HG02943 (cell line): ENCODE results near the gene POMT1.
"Not testable (repeated sequence)": the region's sequence is repeated elsewhere in the genome, so short reads cannot be mapped to it uniquely, and the experiment has no call there.

Source experiments
- ATAC-seq: cut with Tn5 transposase; IDR thresholded peaks from one replicate; pipeline ENCODE4 v1.9.1; 2021; ENCODE audit warnings: mild to moderate bottlenecking, low read depth, moderate library complexity; ENCODE audit not compliant: unreplicated experiment

POMT1 gene, protein sequence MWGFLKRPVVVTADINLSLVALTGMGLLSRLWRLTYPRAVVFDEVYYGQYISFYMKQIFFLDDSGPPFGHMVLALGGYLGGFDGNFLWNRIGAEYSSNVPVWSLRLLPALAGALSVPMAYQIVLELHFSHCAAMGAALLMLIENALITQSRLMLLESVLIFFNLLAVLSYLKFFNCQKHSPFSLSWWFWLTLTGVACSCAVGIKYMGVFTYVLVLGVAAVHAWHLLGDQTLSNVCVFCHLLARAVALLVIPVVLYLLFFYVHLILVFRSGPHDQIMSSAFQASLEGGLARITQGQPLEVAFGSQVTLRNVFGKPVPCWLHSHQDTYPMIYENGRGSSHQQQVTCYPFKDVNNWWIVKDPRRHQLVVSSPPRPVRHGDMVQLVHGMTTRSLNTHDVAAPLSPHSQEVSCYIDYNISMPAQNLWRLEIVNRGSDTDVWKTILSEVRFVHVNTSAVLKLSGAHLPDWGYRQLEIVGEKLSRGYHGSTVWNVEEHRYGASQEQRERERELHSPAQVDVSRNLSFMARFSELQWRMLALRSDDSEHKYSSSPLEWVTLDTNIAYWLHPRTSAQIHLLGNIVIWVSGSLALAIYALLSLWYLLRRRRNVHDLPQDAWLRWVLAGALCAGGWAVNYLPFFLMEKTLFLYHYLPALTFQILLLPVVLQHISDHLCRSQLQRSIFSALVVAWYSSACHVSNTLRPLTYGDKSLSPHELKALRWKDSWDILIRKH

DNA sequence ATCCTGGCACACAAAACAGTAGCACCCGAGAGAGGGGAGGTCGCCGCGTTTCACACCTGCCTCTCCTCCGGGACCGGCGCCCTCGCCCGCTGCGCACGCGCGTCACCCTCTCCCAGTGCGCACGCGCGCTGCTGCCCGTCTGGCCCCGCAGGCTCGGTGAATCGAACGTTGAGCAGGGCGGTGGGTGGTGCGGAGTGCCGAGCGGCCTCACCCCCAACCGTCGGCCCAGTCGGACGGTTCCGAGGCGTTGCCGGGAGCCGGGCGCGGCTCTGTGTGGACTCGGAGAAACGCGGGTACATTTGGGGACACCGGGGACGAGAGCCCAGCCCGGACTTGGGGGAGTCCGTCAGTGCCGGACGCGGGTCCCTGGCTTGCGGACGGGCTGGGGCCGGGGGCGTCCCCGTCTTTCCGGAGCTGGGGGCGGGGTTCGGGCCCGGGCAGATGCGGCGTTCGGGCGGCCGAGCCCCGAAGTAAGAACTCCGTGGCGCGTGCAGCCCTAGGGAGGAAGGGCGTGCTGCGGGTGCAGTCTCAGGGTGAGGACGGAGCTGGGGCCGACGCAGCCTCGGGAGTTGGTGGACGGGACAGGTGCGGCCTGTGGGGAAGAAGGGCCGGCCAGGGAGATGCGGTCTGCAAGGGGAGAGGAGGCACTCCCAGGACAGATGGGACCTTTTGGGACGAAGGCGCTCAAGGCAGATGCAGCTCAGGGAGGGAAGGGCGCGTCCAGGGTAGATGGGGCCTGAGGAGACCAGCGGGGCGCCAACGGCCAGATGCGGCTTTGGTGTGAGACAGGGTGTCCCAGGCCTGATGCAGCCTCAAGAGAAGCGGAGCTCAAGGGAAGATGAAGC, at the start of gene POMT1:
POMT1 (plus strand) TSS at position 138 of the 845 bp plus-strand sequence. CDS start 1,301 bp downstream, outside the sequence.
- peak; percentile 75 for ATAC-seq

DNA sequence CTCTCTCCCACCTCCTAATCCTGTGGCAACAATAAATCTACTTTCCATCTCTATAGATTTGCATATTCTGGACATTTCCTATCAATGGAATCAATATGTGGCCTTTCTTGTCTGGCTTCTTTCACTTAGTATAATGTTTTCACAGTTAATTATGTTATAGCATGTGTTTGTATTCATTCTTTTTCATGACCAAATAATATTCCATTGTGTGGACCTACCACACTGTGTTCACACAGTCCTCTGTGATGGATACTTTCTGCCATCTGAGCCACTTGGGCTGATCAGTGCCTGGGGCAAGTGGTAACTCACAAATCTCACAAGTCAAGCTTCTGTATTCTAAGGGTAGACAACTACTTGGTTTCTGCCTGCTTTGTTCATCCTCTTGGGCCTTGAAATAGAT, 48.7 kb upstream of the POMT1 start:
- ATAC-seq: no peak

DNA sequence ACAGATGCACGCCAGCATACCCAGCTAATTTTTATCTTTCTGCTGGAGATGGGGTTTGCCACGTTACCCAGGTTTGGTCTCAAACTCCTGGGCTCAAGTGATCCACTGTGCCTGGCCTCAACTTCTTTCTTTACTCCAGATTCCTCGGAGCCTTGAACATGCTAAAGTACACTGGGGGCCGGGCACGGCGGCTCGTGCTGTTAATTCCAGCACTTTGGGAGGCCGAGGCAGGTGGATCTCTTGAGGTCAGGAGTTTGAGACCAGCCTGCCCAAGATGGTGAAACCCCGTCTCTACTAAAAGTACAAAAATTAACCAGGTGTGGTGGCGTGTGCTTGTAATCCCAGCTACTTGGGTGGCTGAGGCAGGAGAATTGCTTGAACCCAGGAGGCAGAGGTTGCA, 47.1 kb upstream of the POMT1 start:
- ATAC-seq: not testable (repeated sequence)

DNA sequence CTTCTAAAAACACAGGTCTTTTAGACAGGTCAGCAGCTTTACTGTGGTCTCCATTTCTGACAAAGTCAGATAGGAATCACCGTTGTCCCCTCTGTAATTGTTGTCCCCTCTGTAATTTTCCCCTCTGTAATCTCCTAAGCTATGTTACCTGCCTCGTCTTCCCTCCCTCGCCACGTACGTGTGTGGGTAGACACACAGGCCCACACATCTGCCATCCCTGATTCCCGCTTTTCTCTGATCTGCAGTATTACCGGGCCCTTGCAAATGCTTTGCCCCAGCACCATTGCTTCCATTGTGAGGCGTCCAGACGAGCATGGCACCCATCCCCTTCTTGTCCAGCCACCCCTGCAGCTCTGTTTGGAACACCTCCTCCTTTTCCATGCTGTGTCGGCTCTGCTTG, 45.0 kb upstream of the POMT1 start:
- no peak for ATAC-seq

DNA sequence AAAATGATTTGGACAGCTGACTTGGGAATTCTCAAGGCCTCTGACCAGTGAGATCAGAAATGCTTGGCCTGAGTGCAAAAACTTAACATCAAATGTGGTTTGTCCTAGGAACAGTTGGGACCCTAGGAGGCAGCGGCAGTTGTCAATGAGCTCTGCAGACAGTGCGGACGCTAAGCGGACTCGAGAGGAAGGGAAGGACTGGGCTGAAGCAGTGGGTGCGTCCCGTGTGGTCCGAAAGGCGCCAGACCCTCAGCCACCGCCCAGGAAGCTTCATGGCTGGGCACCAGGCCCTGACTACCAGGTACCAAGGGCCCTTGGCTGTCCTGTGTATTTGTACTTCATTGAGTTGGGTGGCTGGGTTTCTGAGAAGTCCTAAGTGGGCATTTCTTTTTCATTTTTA, 43.7 kb upstream of the POMT1 start:
- ATAC-seq: no peak

DNA sequence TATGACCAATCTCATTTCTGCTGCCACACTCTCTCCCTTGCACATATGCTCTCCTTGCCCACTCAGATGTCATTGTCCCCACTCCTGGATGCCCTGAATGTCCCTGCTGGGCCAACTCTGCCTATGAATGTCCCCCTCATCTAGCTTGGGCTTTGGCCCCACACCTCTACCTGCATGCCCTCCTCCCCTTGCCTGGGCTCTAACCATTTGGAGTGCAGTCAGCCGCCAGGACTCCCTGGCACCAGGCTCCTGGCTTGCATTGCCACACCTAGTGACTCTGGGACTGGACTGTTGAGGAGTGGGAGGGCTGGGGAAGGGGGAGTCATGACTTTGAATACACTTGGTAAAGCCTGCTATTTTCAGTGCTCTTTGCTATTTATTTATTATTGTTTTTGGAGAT, 41.6 kb upstream of the POMT1 start:
- ATAC-seq: no peak

DNA sequence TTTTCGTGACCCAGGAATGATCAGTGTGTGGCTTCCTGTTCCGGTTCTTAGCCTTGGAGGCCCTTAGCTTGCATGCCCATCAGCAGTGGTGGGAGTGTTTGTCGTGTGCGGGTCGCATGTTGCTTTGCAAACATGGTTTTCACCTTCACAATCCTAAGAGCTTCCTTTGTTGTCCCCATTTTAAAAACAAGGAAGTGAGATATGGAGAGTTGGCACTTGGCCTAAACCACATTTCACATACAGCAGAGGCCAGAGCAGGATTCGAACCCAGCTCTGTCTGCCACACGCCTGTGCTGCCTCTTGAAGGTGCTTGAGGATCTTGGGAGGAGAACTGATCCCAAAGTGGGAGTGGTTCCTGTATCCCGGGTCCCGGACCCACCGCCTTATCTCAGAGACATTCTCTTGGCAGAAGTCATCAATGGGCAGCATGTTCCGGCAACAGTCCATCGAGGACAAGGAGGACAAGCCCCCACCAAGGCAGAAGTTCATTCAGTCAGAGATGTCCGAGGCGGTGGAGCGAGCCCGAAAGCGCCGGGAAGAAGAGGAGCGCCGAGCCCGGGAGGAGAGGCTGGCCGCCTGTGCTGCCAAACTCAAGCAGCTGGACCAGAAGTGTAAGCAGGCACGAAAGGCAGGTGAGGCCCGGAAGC, 38.2 kb upstream of the POMT1 start:
- no peak for ATAC-seq

DNA sequence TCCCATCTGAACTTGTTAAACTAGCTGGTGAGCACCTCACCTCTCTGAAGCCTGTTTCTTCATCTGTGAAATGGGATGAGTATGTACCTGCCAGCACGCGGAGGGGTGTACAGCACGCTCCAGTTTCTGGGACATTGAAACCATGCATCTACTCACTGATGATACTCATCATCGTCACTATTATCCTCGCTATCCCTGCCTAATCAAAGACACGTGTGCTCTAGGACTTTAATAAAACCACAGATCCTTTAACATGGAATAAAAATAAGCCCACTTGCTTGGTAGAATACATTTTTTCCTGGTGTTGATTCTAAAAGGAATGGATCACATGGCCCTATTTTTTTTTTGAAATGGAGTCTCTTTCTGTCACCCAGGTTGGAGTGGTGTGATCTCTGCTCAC, 37.3 kb upstream of the POMT1 start:
- no peak for ATAC-seq

DNA sequence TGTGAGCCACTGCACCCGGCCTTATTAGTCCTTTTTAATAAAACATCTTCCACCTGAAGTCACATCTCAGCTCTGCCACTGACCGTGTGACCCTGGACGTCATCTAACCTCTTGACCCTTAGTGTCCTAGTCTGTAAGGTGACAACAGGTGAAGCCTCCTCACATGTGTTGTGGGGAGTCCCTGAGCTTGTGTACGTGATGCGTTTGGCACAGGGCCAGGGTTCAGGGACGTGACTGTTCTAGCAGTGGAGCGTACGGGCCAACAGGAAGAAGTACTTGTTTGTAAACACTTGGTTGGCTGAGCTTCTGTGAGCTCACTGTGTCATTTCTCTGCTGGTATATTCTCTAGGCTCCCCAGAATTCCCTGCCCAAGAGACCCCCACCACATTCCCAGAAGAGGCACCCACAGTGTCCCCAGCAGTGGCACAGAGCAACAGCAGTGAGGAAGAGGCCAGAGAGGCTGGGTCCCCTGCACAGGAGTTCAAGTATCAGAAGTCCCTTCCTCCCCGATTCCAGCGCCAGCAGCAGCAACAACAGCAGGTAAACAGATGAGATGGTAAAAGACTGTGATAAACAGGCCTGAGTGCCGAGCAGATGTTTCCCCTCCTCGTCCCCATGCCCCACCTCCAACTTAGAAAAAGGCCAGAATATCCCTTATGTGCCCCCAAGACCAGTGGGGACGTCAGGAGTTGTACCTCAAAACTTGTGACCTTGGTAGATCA, 35.3 kb upstream of the POMT1 start:
- ATAC-seq: no peak

DNA sequence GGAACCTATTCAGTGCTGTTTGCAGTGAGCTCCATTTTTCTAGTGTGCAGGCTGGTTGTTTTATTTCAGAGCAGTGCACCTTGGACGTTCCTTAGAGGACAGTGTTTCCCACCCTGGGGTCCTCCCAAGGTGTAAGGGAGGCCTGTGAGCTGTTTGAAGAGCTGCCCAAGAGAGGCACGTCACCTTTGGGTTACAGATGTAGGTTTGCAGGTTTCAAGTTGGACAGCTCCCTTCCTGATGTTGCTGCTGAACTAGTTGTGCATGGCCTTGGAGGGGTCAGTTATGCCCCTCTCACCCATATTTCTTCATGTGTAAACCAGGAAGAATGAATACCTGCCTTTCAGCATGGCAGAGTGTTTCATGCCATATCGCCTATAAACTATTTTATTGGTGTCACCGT, 34.7 kb upstream of the POMT1 start:
- ATAC-seq: no peak

DNA sequence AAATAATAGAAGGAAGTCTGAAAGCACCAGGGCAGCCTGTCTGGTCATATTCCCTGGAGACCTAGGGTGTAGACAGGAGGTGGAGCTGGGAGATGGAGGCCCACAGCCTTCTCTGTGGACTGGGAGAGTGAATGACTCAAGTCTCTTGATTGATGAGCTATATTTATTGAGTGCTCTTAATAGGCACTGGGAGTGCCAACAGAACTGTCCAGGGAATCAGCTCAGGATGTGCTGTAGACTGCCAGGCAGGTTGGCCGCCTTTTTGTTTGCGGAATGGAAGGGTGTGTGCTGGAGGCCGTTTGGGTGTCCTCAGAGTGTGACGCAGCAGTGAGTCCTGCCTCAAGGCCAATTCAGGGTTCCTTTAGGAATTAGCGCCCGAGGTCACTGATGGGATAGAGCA, 33.4 kb upstream of the POMT1 start:
- ATAC-seq: no peak

DNA sequence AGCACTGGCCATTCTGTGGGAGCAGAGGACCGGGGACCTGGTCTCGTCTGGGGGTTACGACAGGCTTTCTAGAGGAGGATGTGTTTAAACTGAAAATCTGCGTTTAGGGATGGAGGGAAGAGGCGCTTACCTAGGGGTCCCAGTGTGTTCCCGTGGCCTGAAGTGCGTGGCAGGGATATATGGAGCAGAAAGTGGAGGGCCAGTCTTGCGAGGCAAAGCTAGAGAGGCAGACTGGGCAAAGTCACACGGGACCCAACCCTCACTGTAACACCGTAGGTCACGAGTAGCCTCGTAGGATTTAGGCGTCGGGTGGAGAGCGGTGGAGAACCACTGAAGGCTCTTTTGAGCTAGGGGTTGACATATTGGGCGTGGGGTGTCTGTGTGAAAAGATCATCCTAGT, 32.8 kb upstream of the POMT1 start:
- no peak for ATAC-seq

DNA sequence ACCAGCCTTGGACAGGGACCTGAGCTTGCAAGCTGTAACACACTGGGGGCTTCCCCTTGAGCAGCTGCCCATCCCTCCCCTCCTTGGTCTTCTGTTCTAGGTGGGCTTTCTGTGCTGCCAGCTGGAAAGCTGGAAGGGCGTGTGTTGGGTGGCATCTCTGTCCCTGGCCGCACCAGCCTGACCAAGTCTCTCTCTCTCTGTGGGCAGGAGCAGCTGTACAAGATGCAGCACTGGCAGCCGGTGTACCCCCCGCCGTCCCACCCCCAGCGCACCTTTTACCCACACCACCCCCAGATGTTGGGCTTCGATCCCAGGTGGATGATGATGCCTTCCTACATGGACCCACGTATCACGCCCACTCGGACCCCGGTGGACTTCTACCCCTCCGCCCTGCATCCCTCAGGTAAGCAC, 32.1 kb upstream of the POMT1 start:
- ATAC-seq: no peak

DNA sequence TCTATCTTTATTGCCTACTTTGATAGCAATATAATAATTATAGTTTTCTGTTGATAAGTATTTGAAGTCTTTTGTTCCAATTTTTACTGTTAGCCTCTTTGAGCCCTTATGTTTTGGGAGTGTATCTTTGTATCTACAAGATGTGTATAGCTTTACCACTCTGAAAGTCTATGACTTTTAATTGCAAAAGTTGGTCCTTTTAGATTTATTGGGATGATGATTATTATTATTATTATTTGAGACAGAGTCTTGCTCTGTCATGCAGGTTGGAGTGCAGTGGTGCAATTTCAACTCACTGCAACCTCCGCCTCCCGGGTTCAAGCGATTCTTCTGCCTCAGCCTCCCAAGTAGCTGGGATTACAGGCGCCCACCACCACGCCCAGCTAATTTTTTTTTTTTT, 30.6 kb upstream of the POMT1 start:
- ATAC-seq: not testable (repeated sequence)

DNA sequence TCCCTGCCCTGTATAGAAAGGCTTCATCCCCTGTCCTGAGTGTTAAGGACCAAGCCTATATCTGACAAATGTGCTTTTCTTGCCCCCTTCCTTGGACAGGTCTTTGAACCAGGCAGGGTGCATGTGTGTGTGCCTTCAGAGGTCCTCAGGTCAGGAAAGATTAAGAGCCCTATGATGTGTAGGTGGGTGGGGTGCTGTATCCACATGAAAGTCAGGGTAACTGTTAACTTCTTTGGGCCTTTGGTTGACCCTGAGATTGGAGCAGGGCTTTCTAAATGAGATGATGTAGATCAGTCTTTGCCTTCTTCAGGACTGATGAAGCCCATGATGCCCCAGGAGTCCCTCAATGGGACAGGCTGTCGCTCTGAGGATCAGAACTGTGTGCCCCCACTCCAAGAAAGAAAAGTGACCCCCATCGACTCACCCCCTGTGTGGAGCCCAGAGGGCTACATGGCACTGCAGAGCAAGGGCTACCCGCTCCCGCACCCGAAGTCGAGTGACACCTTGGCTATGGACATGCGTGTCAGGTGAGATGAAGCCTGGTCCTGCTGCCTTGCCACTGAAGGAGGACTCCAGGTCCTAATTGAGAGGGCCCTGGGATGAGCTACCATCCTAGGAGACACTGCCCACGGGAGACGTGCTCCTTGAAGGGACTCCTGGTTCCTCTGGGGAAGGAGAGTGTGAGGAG, 29.4 kb upstream of the POMT1 start:
- ATAC-seq: no peak

DNA sequence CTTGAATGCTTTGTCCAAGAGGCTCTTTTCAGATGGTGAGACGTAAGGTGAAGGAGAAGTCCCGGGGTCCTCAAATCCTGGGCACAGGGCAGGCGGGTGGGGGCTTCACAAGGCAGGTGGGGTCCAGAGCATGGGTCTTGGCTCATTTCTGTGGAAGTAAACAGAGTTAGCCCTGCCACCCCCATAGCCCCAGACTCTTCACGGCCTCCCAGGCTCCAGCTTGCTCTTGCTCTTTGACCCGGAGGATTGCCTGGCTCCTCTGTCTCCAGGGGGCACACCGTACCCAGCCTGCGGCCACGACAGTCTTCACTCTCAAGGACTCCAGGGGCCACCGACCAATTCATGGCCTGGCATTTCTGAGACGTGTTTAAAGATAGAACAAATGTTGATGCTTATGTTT, 28.8 kb upstream of the POMT1 start:
- ATAC-seq: no peak

DNA sequence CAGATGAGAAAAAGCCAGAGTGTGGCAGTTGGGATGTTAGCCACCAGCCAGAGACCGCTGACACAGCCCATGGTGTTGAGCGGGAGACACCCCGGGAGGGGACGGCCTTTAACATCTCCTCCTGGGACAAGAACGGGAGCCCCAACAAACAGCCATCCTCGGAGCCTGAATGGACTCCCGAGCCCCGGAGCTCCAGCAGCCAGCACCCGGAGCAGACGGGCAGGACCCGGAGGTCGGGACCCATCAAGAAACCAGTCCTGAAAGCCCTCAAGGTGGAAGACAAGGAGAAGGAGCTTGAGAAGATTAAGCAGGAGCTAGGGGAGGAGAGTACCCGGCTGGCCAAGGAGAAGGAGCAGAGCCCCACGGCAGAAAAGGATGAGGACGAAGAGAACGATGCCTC, 28.0 kb upstream of the POMT1 start:
- no peak for ATAC-seq

DNA sequence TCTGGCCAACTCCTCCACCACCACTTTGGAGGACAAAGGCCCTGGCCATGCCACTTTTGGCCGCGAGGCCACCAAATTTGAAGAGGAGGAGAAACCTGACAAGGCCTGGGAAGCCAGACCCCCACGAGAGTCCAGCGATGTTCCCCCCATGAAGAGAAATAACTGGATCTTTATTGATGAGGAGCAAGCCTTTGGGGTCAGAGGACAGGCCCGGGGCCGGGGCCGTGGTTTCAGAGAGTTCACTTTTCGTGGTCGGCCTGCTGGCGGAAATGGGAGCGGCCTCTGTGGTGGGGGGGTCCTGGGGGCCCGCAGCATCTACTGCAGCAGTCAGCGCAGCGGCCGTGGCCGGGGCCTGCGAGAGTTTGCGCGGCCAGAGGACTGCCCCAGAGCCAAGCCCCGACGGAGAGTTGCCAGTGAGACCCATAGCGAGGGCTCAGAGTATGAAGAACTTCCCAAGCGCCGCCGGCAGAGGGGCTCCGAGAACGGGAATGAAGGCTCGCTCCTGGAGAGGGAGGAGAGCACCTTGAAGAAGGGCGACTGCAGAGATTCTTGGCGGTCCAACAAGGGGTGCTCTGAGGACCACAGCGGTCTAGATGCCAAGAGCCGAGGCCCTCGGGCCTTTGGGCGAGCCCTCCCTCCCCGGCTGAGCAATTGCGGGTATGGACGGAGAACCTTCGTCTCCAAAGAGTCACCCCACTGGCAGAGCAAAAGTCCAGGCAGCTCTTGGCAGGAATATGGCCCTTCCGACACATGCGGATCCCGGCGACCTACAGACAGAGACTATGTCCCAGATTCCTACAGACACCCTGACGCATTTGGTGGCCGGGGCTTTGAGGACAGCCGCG, 27.4 kb upstream of the POMT1 start:
- no peak for ATAC-seq
